NCI-H2196 treated with DMSO at 0.1 percent for 48 hours (cell line): ENCODE results near the gene KCNQ1.

Source experiments
- DNase-seq: peaks from one replicate; lab custom pipeline; 2025; ENCODE audit not compliant: unreplicated experiment; lab: John Stamatoyannopoulos, UW

Gene KCNQ1

GRCh38 chr11:2662024-2662312 lies 217.2 kb downstream of the KCNQ1 start:
- no peak for DNase-seq

- no peak for DNase-seq
These were observed 217.9 kb downstream of the KCNQ1 start for GRCh38 chr11:2662430-2663299.

GRCh38 chr11:2663506-2663905 lies 218.7 kb downstream of the KCNQ1 start:
- DNase-seq = no peak

- DNase-seq = no peak
These were observed 219.1 kb downstream of the KCNQ1 start for GRCh38 chr11:2663915-2664314.

- DNase-seq = no peak
These were observed 219.6 kb downstream of the KCNQ1 start for GRCh38 chr11:2664376-2664775.

GRCh38 chr11:2664791-2665525 lies 220.2 kb downstream of the KCNQ1 start:
- DNase-seq = no peak

GRCh38 chr11:2665526-2666400 lies 221.0 kb downstream of the KCNQ1 start:
- no peak for DNase-seq

- no peak for DNase-seq
These were observed 221.6 kb downstream of the KCNQ1 start for GRCh38 chr11:2666401-2666741.

GRCh38 chr11:2666828-2667570 lies 222.2 kb downstream of the KCNQ1 start:
- no peak for DNase-seq

- DNase-seq = no peak
These were observed 223.1 kb downstream of the KCNQ1 start for GRCh38 chr11:2667940-2668339.

GRCh38 chr11:2668876-2669275 lies 224.1 kb downstream of the KCNQ1 start:
- no peak for DNase-seq

GRCh38 chr11:2669634-2670469 lies 225.0 kb downstream of the KCNQ1 start:
- DNase-seq = no peak

GRCh38 chr11:2670541-2671100 lies 225.8 kb downstream of the KCNQ1 start:
- DNase-seq = no peak

GRCh38 chr11:2671748-2672147 lies 226.9 kb downstream of the KCNQ1 start:
- DNase-seq = no peak

- no peak for DNase-seq
These were observed 227.9 kb downstream of the KCNQ1 start for GRCh38 chr11:2672553-2673249.

GRCh38 chr11:2673250-2673610 lies 228.4 kb downstream of the KCNQ1 start:
- DNase-seq = no peak

- no peak for DNase-seq
These were observed 229.2 kb downstream of the KCNQ1 start for GRCh38 chr11:2673871-2674471.

GRCh38 chr11:2674658-2675131 lies 229.9 kb downstream of the KCNQ1 start:
- no peak for DNase-seq

GRCh38 chr11:2675540-2675939 lies 230.7 kb downstream of the KCNQ1 start:
- no peak for DNase-seq
